Measurements from ENCODE around the gene SLC38A10. TPM values are rescaled to one million over a fixed set of nuclear protein-coding genes. Genes with fewer than 3 reads are reported as not detected.

The SLC38A10 gene
- total RNA-seq, 1 experiment from 2014 or later, result 75.1 TPM

DNA sequence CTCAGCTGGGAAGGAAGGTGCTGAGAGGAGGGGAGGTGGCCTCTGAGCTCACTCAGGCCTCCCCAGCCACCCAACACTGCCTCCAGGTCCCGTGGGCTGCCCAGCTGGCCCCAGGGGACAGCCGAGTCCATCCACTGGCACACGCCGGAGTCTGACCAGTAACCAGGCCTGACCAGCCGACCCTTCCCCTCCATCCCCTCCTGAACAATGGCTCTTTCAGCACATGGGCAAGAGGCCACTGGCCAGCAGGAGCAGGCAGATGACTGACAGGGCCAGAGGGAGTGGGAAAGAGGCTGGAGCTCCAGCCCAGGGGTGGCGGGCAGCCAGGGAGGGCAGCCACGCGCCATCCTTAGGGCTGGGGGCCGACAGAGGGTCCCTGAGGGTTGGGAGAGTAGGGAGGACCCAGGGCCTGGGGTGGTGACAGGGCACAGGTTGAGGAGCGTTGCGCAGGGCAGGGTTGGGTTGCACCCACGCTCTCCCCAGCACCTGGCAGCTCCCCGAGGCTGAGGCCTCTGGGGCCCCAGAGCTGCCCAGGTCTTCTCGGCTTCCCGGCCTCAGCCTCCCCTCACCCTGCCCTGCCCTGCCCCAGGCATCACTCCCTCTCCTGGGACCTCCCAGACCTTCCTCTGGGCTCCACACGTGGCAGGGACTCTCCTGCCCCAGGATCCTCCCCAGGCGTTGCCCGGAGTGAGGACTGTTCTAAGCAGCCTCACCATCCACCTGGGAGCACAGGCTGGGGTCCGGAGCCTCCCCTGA, 20.2 kb upstream of the SLC38A10 start:
- DNase-seq (ENCODE audit: low spot score), result no peak
- POLR2A ChIA-PET (ENCODE audit: low non-redundant PET), result no interaction called here
- Histone ChIP-seq H3K27ac (ENCODE audit: low read depth, low read length, poor library complexity, severe bottlenecking) (no peak overlapping the region), H3K4me1 (ENCODE audit: insufficient read depth, low read length, poor library complexity, severe bottlenecking) (no peaks in the 10 kb centered on the region), H3K9me3 (ENCODE audit: low read depth, low read length, poor library complexity, severe bottlenecking) (no peaks in the 10 kb centered on the region), H3K36me3 (ENCODE audit: insufficient read depth, low read length, poor library complexity, severe bottlenecking) (no peaks in the 10 kb centered on the region), H3K4me3 (ENCODE audit: low read depth, low read length, poor library complexity, severe bottlenecking) (no peak overlapping the region), H3K27me3 (replicated peaks; ENCODE audit: insufficient read depth, low read depth, low read length, poor library complexity) (no peaks in the 10 kb centered on the region)
- TF ChIP-seq, protein P1, sequence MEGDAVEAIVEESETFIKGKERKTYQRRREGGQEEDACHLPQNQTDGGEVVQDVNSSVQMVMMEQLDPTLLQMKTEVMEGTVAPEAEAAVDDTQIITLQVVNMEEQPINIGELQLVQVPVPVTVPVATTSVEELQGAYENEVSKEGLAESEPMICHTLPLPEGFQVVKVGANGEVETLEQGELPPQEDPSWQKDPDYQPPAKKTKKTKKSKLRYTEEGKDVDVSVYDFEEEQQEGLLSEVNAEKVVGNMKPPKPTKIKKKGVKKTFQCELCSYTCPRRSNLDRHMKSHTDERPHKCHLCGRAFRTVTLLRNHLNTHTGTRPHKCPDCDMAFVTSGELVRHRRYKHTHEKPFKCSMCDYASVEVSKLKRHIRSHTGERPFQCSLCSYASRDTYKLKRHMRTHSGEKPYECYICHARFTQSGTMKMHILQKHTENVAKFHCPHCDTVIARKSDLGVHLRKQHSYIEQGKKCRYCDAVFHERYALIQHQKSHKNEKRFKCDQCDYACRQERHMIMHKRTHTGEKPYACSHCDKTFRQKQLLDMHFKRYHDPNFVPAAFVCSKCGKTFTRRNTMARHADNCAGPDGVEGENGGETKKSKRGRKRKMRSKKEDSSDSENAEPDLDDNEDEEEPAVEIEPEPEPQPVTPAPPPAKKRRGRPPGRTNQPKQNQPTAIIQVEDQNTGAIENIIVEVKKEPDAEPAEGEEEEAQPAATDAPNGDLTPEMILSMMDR (conservative IDR thresholded peaks at IDR 0.05; ENCODE audit: low read depth, low read length), result no peak
- TF ChIP-seq EZH2 (IDR thresholded peaks at IDR 0.05; ENCODE audit: borderline replicate concordance, low read depth, low read length, poor library complexity, severe bottlenecking), result no peak
- CTCF ChIA-PET, result no interaction called here
- intact Hi-C loops (cut with micrococcal nuclease; ENCODE audit: unreplicated experiment), result no loop called here
- BruUV-seq (replicated peaks), result no TSS peak

DNA sequence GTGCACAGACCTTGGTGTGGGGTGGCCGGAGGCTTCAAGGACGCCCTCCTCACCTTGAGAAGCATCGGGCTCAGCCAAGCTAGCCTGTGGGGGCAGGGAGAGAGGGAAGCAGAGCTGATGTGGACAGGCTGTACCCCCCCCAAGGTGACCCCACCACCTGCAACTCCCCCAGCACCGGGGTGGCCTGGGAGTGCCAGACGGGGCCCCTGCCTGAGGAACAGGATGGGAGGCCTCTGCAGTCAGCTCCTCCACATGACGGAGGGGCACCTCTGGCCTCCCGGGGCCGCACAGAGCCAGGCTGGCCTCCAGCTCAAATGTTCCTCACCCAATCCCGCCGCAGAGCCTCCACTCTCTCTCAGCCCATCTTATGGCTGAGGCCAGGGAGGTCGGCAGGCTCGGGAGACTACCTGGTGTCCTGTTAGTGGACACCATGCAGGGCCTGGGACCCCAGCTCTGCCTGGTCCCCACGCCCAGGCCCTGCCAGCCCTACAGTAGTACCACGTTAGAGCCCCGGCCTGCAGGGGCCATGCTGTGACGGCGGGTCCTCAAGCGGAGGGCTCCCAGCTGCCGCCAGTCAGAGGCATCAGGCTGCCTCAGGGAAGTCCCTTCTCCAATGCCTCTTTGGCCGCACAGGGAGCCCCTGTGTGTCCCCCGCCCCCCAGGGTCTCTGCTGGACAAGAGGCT, 19.4 kb upstream of the SLC38A10 start:
- TF ChIP-seq, protein P1 (conservative IDR thresholded peaks at IDR 0.05; ENCODE audit: low read depth, low read length), result no peak
- no peak for TF ChIP-seq EZH2 (IDR thresholded peaks at IDR 0.05; ENCODE audit: borderline replicate concordance, low read depth, low read length, poor library complexity, severe bottlenecking)
- CTCF ChIA-PET, result no interaction called here
- POLR2A ChIA-PET (ENCODE audit: low non-redundant PET), result no interaction called here
- BruUV-seq (replicated peaks), result no TSS peak
- Histone ChIP-seq H3K36me3 (ENCODE audit: insufficient read depth, low read length, poor library complexity, severe bottlenecking) (no peaks in the 10 kb centered on the region), H3K9me3 (ENCODE audit: low read depth, low read length, poor library complexity, severe bottlenecking) (no peaks in the 10 kb centered on the region), H3K4me1 (ENCODE audit: insufficient read depth, low read length, poor library complexity, severe bottlenecking) (no peaks in the 10 kb centered on the region), H3K4me3 (ENCODE audit: low read depth, low read length, poor library complexity, severe bottlenecking) (no peak overlapping the region), H3K27ac (ENCODE audit: low read depth, low read length, poor library complexity, severe bottlenecking) (no peak overlapping the region), H3K27me3 (replicated peaks; ENCODE audit: insufficient read depth, low read depth, low read length, poor library complexity) (no peaks in the 10 kb centered on the region)
- no peak for DNase-seq (ENCODE audit: low spot score)
- intact Hi-C loops (cut with micrococcal nuclease; ENCODE audit: unreplicated experiment), result no loop called here

DNA sequence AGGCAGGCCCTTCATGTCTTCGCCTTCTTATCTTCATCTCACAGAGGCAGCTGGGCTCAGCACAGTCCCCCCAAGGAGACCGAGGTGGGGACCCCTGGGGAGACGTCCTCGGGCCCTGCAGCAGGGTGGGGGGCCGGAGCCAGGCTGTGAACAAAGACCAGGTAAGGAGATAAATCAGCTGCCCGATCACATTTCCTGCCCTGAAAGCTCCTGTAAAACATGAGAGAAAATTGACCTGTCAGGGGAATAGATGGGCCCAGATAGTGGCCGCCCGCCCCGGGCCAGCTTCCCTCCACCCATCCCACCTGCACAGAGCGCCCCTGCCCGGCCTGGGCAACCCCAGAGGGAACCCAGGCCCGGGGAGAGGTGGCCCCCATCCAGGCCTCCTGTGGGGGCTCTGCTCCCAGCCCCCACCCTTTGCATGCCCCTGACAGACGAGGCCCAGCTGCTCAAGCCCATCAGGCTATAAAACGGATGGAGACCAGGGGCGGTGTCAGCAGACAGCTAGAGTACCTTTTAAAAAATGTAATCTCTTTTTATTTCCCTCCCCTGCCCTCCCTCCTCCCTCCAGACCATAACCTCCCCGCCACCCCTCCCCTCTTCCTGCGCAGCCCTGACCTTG, 18.8 kb upstream of the SLC38A10 start:
- Histone ChIP-seq H3K27ac (ENCODE audit: low read depth, low read length, poor library complexity, severe bottlenecking) (no peak overlapping the region), H3K4me3 (ENCODE audit: low read depth, low read length, poor library complexity, severe bottlenecking) (no peak overlapping the region), H3K9me3 (ENCODE audit: low read depth, low read length, poor library complexity, severe bottlenecking) (no peaks in the 10 kb centered on the region), H3K27me3 (replicated peaks; ENCODE audit: insufficient read depth, low read depth, low read length, poor library complexity) (no peaks in the 10 kb centered on the region), H3K36me3 (ENCODE audit: insufficient read depth, low read length, poor library complexity, severe bottlenecking) (no peaks in the 10 kb centered on the region), H3K4me1 (ENCODE audit: insufficient read depth, low read length, poor library complexity, severe bottlenecking) (no peaks in the 10 kb centered on the region)
- ChIA-PET CTCF (no interaction called here), POLR2A (ENCODE audit: low non-redundant PET) (no interaction called here)
- TF ChIP-seq, protein P1 (conservative IDR thresholded peaks at IDR 0.05; ENCODE audit: low read depth, low read length), result no peak
- no peak for TF ChIP-seq EZH2 (IDR thresholded peaks at IDR 0.05; ENCODE audit: borderline replicate concordance, low read depth, low read length, poor library complexity, severe bottlenecking)
- no peak for DNase-seq (ENCODE audit: low spot score)
- intact Hi-C loops (cut with micrococcal nuclease; ENCODE audit: unreplicated experiment), result no loop called here
- BruUV-seq (replicated peaks), result no TSS peak
